Thymus (tissue), 11 donors: ENCODE data around the gene UBE2Q2. TPM values are rescaled to one million over a fixed set of nuclear protein-coding genes. Genes with fewer than 3 reads are reported as not detected.
A peak's percentile ranks its signal among the peaks of the same experiment; 100 is the strongest.

Source experiments
- DNase-seq, 9 donors: peaks; one replicate each; pipeline ENCODE4 v3.0.0-alpha.2; 2013; ENCODE audit warnings: low spot score in 9 of 9, low read depth in 6 of 9, missing footprints in 1 of 9
- H3K27ac ChIP-seq, 2 donors: one replicate each; pipeline ENCODE4 v1.5.1; 2013; ENCODE audit warnings: control low read depth in 1 of 2, low read depth in 1 of 2, low read length in 1 of 2, mild to moderate bottlenecking in 1 of 2, moderate library complexity in 1 of 2
- H3K27me3 ChIP-seq, 2 donors: one replicate each; pipeline ENCODE4 v1.5.1; 2013; ENCODE audit warnings: low read length in 1 of 2; ENCODE audit not compliant: control insufficient read depth in 2 of 2, insufficient read depth in 1 of 2
- H3K36me3 ChIP-seq, 2 donors: one replicate each; pipeline ENCODE4 v1.5.1; 2013; ENCODE audit warnings: low read length in 1 of 2, mild to moderate bottlenecking in 1 of 2, moderate library complexity in 1 of 2; ENCODE audit not compliant: control insufficient read depth in 2 of 2, insufficient read depth in 2 of 2
- H3K4me1 ChIP-seq, 2 donors: one replicate each; pipeline ENCODE4 v1.5.1; 2013; ENCODE audit warnings: low read length in 2 of 2; ENCODE audit not compliant: control insufficient read depth in 2 of 2, insufficient read depth in 2 of 2
- H3K4me3 ChIP-seq, 2 donors: one replicate each; pipeline ENCODE4 v1.5.1; 2013; ENCODE audit warnings: low read length in 2 of 2, control low read depth in 1 of 2, mild to moderate bottlenecking in 1 of 2
- H3K9me3 ChIP-seq, 2 donors: one replicate each; pipeline ENCODE4 v1.5.1; 2013; ENCODE audit warnings: low read length in 1 of 2, mild to moderate bottlenecking in 1 of 2; ENCODE audit not compliant: control insufficient read depth in 2 of 2, insufficient read depth in 1 of 2
- WGBS: extraction: QIAGEN DNeasy Blood & Tissue Kit; methylation state at CpG from one replicate; pipeline ENCODE4 v1.1.7; 2013; 5-methylcytosine and 5-hydroxymethylcytosine counted together
- polyA plus RNA-seq: library from polyadenylated mRNA; stranded (reverse); fragments of 200-250 nt; gene quantifications from one replicate; pipeline ENCODE4 v1.2.3, GENCODE V29; 2013
- total RNA-seq: library from RNA; stranded (reverse); fragments of 120-200 nt; gene quantifications from one replicate; pipeline ENCODE4 v1.2.4, GENCODE V29; 2013
- donor health status: healthy.

Gene UBE2Q2
- total and polyA plus RNA-seq, 2 donors = 24.2 to 56.5 TPM

DNA sequence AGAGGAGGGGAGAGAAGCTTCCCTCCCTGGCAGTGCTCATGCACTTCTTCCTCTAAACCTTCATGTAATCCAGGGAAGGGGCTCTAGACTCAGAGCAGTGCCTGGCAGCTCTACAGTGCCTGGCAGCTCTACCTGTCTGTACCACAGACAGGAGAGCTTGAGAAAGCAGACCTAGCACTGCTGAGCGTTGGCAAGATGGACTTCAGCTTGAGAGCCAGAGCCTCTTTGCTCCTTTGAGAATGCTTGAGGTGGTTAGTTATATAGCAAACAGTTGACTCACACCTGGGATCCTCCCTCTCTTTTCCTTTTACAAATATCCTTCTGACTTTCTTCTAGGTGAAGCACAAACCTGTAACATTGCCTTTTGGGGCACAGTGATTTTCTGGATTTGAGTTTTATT lies 81.3 kb downstream of the UBE2Q2 start:
- Histone ChIP-seq H3K27ac (no peak overlapping the region), H3K4me1 (no peaks in the 10 kb centered on the region)
- DNase-seq = no peak

DNA sequence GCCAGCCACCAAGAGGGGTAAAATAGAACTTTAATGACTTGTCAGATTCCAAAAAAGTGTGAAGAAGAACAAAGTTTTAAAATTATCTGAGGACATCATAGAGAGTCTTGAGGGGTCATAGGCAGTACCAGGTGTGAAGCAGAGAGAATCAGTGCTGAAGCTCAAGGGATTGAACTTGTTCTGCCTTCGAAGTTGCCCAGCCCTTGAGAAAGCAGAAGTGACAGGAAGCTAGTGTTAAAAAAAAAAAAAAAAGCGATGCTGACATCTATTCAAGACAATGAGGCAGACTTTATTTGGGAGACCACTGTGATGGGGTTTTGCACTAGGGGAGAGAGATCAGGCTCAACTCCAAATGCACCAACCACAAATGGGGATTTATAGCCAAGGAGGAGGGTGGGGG lies 82.2 kb downstream of the UBE2Q2 start:
- no peak for DNase-seq
- H3K4me3 ChIP-seq = no peak overlapping the region
- peaks cover 6 to 7% of the 10 kb centered on the region in 2 donors for H3K36me3 ChIP-seq
- 34% methylated on average over 2 of the region's 2 CpGs for WGBS
- H3K27ac ChIP-seq = no peak overlapping the region
- no peaks in the 10 kb centered on the region for H3K4me1 ChIP-seq
- H3K9me3 ChIP-seq = no peaks in the 10 kb centered on the region
- no peaks in the 10 kb centered on the region for H3K27me3 ChIP-seq

More for the DNA sequence above, 81.3 kb downstream of the UBE2Q2 start:
- Histone ChIP-seq H3K36me3 (peaks cover 8 to 11% of the 10 kb centered on the region in 2 donors), H3K4me3 (no peak overlapping the region), H3K9me3 (no peaks in the 10 kb centered on the region), H3K27me3 (no peaks in the 10 kb centered on the region)
- 100% methylated on average over 1 of the region's 1 CpG for WGBS

DNA sequence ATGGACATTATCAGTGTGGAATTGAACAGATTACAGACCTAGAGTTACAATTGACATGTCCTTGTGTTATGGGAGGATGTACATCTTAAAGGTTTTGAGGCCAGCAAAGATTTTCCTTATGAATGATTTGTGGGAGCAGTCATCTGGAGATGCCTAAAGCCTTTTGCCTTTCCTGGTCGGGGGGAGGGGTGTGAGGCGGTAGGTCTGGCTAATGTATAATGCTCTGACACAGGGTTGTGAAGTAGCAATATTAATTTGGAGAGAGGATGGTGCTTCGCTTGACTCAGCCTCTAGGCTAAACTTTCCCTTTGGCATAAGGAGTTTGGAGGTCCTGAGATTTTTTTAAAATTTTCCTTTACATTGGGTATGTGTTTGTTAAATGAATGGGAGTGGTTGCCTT lies 83.7 kb downstream of the UBE2Q2 start:
- 97% methylated on average over 3 of the region's 3 CpGs for WGBS
- H3K27me3 ChIP-seq = no peaks in the 10 kb centered on the region
- DNase-seq = no peak
- H3K9me3 ChIP-seq = no peaks in the 10 kb centered on the region
- no peaks in the 10 kb centered on the region for H3K4me1 ChIP-seq
- peaks cover 7 to 17% of the 10 kb centered on the region in 2 donors for H3K36me3 ChIP-seq
- no peak overlapping the region for H3K27ac ChIP-seq
- no peak overlapping the region for H3K4me3 ChIP-seq

DNA sequence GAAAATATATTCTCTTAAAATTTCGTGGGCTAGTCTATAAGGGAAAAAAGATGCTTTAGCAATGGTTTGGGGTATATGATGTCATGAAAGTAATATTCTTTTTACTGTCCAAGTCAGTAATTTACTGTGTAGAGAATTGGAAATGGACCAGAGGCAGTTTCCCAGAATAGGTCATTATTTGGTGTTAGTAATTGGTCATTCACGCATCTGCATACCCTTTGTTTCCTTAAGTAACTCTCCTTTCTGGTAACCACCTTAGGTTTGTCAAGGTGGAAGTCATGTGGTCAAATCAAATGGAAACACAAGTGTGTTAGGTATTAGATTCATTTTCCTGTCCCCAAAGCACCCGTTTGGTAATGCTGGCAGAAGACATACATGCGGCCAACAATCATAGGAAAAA lies 84.4 kb downstream of the UBE2Q2 start:
- no peak overlapping the region for H3K4me3 ChIP-seq
- 97% methylated on average over 4 of the region's 4 CpGs for WGBS
- no peak overlapping the region for H3K27ac ChIP-seq
- peaks cover 7 to 17% of the 10 kb centered on the region in 2 donors for H3K36me3 ChIP-seq
- no peaks in the 10 kb centered on the region for H3K4me1 ChIP-seq
- H3K27me3 ChIP-seq = no peaks in the 10 kb centered on the region
- no peaks in the 10 kb centered on the region for H3K9me3 ChIP-seq
- no peak for DNase-seq

DNA sequence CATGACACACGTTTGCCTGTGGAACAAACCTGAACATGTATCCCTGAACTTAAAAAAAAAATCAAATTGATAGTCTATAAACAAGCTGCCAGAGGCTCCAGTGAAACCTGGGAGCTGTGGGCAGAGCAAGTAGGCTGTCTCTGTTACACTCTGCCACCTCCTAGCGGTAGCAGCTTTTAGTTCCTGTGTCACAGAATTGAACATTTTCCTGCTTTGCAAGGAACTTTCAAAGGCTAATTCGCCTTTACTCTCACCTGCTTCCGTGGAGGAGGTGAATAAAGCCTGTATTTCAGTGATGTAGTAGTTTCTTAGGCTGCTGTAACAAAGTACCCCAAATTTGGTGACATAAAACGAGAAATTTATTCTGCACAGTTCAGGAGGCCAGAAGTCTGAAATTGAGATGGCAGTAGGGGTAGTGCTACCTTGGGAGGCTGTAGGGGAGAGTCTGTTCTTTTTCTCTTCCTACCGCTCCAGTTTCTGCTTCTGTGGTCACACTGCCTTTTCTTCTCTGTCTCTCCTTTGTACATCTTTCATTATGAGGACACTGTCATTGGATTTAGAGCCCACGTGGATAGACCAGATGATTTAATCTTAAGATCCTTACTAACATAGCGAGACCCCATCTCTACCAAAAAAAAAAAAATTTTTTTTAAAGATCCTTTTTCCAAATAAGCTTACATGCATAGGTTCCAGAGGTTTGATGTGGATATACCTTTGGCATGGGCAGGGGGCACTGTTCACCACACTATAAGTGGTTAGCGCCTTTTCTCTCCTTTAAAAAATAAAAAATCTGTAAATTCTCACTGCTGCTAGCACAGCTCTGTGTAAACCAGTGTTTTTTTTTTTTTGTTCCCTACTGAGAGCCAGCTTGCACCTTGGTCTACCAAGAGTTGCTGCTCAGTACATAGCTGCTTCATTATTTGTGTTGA lies 85.7 kb downstream of the UBE2Q2 start:
- Histone ChIP-seq H3K4me1 (no peaks in the 10 kb centered on the region), H3K4me3 (no peak overlapping the region), H3K27ac (no peak overlapping the region), H3K27me3 (no peaks in the 10 kb centered on the region), H3K36me3 (peaks cover 3 to 24% of the 10 kb centered on the region in 2 donors), H3K9me3 (no peaks in the 10 kb centered on the region)
- peak in 1 of 9 donors; percentile 14 for DNase-seq
- WGBS = 86% methylated on average over 9 of the region's 9 CpGs

DNA sequence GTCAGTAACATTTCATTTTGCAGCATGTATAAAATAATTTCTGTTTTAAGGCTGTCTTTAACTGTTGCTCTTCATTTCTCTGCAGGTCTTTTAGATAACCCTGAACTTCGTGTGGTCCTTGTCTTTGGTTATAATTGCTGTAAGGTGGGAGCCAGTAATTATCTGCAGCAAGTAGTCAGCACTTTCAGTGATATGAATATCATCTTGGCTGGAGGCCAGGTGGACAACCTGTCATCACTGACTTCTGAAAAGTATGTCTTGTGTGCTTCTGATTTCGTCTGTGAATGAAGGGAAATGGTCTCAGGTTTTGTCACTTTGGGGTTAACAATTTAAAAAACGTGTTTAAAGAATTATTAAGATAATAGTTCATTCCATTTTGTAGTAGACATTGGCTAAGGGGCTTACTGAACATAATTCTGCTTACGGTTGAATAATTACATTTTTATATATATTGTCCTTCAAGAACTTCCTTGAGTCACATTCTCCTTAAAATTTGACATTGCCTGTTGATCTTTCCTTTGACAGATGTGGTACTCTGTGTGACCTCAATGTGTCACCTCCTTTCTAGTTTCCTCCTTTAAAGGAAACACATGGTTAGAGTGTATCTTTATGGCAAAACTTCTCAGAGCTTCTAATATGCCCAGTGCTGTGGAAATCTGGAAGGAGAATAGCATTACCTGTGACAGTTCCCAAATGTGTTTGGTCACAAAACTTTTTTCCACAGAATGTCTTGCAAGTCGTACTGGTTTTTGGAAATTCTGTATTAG lies 86.7 kb downstream of the UBE2Q2 start:
- DNase-seq = no peak
- Histone ChIP-seq H3K4me3 (no peak overlapping the region), H3K4me1 (no peaks in the 10 kb centered on the region), H3K36me3 (peaks cover 0 to 30% of the 10 kb centered on the region in 2 donors), H3K9me3 (no peaks in the 10 kb centered on the region), H3K27ac (no peak overlapping the region), H3K27me3 (no peaks in the 10 kb centered on the region)
- WGBS = 82% methylated on average over 5 of the region's 5 CpGs

DNA sequence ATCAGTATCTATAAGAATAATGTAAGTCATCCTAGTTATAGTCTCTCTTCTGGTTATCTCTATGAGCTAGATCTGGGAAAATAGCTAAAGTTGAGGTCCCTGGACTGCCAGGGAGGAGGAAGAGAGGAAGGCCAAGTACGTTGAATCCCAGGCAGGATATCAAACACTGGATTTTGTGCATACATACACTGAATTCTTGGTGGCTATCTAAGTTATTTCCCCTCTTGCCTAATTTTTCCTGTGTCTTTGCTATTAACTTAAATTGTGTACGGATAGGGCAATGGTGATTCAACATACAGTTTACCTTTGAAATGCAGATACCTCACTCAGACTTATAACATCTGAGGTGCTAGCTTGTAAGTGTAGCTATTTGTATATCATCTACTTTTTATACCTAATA lies 87.6 kb downstream of the UBE2Q2 start:
- DNase-seq = no peak
- Histone ChIP-seq H3K36me3 (peaks cover 0 to 35% of the 10 kb centered on the region in 2 donors), H3K9me3 (no peaks in the 10 kb centered on the region), H3K27ac (no peak overlapping the region), H3K27me3 (no peaks in the 10 kb centered on the region), H3K4me1 (no peaks in the 10 kb centered on the region), H3K4me3 (no peak overlapping the region)
- 98% methylated on average over 2 of the region's 2 CpGs for WGBS

DNA sequence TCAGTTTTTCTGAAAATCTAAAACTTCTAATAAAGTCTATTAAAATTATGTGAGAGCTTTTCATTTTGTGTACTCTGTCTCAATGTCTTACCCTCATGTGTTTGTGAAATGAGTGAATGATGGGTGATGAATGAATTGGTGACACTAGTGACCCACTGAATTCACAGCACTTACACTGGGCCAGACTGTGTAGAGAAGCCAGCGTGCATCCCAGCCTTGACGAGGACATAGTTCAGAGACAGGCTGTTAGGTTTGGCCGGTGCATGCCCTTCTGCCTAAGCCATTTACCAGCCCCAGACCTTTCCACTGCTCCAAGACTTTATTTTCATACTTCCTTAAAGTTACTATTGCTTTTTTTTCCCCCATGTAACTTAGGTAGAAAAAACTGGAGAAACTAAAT lies 99.2 kb downstream of the UBE2Q2 start:
- H3K36me3 ChIP-seq = no peaks in the 10 kb centered on the region
- no peak for DNase-seq
- no peaks in the 10 kb centered on the region for H3K27me3 ChIP-seq
- no peak overlapping the region for H3K27ac ChIP-seq
- WGBS = 100% methylated on average over 3 of the region's 3 CpGs
- no peaks in the 10 kb centered on the region for H3K9me3 ChIP-seq
- H3K4me3 ChIP-seq = no peak overlapping the region
- H3K4me1 ChIP-seq = no peaks in the 10 kb centered on the region

DNA sequence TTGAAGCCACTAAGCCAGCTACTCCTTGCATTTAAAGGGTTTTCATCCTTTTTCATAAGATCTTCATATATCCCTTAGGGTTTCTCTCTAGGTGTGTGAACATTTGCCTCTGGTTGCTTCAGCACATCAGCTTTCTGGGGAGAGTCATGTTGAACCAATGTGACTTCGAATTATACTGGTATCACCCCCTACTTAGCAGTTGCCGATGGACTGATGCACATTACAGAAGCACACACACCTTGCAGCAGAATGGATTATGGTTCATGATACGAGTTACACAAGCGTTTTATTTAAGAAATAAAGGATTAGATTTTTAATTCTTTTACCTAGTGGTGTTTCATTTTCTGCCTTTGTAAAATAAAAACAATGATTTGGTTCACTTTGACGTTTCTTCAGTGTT lies 100.0 kb downstream of the UBE2Q2 start:
- no peaks in the 10 kb centered on the region for H3K27me3 ChIP-seq
- no peaks in the 10 kb centered on the region for H3K9me3 ChIP-seq
- DNase-seq = no peak
- H3K36me3 ChIP-seq = no peaks in the 10 kb centered on the region
- no peaks in the 10 kb centered on the region for H3K4me1 ChIP-seq
- 89% methylated on average over 5 of the region's 5 CpGs for WGBS
- H3K4me3 ChIP-seq = no peak overlapping the region
- H3K27ac ChIP-seq = no peak overlapping the region
